Activated naive CD8-positive, alpha-beta T cell treated with anti-CD3 and anti-CD28 coated beads, Interleukin-2, amount 50 U/mL, for 16 hours (primary cell): Measurements from ENCODE around the gene RAB3A.
"Not testable (repeated sequence)": the region's sequence is repeated elsewhere in the genome, so short reads cannot be mapped to it uniquely, and the experiment has no call there.

Experiments used
- DNase-seq: peaks from one replicate; pipeline ENCODE4 v3.0.0-alpha.2; 2020; ENCODE audit warnings: low read depth, low spot score

RAB3A gene

GRCh38 chr19:18168673-18169381, 35.0 kb downstream of the RAB3A start:
- no peak for DNase-seq

GRCh38 chr19:18167975-18168645, 35.7 kb downstream of the RAB3A start:
- DNase-seq, result peak; percentile 28

GRCh38 chr19:18167011-18167410, 36.8 kb downstream of the RAB3A start:
- DNase-seq, result no peak

DNA sequence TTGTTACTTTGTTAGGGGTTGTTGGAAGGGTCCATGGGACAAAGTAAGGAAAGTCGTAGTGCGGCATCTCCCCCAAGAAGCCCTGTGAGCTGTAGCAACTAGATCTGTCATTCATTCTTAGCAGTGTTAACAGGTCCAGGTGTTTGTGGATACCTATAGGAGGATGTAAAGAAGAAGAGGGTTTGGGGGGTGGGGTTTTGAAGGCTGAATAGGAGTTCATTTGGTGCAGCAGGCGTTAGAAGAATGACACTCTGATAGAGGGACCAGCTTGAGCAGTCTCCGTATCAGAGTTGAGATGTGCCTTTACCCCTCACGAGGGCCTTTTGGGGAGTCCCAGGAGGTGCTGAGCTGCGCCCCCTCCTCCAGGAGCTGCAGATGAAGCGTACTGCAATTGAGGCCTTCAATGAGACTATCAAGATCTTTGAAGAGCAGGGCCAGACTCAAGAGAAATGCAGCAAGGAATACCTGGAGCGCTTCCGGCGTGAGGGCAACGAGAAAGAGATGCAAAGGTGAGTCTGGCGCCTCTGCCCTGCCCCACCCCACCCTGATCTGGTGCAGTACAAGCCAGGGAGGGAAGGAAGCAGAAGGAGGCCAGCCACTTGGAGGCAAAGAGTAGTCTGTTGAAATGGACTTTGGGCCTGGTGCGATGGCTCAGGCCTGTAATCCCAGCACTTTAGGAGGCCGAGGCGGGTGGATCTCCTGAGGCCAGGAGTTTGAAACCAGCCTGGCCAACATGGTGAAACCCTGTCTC, 37.9 kb downstream of the RAB3A start:
- DNase-seq, result no peak

DNA sequence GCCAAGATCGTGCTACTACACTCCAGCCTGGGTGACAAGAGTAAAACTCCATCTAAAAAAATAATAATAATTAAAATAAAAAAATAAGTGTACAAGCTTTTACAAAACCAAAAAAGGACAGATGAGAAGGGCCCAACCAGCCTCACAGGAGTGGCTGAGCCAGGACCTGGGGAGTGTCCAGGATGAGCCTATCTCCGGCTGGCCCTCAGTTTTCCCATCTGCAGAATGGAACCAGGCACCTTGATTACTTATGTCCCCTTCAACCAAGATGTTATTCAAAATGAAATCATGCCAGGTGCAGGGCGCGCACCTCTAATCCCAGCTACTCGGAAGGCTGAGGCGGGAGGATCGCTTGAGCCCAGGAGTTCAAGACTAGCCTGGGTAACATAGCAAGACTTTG, 39.8 kb downstream of the RAB3A start:
- no peak for DNase-seq

- no peak for DNase-seq
These were observed 42.2 kb downstream of the RAB3A start for GRCh38 chr19:18161636-18162002.

GRCh38 chr19:18160971-18161635, 42.7 kb downstream of the RAB3A start:
- DNase-seq, result peak; percentile 52

DNA sequence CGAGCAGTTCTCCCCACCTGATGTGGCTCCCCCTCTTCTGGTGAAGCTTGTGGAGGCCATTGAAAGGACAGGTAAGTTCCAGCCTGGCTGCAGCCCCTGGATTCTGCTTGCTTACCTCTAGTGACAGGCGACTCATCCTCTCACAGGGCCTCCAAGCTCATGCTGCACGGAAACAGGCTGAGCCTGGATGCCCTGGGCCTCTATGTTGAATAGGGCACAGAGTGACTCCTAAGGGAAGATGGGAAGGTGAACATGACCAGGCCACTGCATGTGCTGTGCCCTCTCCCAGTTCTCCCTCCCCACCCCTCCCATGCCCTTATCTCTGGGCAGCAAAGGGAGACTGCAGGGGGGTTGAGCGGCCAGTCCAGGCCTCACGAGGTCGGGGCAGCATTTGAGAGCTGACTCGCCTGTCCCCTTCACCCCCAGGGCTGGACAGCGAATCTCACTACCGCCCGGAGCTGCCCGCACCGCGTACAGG, 43.3 kb downstream of the RAB3A start:
- DNase-seq, result no peak

GRCh38 chr19:18159810-18160209, 44.0 kb downstream of the RAB3A start:
- DNase-seq, result no peak

DNA sequence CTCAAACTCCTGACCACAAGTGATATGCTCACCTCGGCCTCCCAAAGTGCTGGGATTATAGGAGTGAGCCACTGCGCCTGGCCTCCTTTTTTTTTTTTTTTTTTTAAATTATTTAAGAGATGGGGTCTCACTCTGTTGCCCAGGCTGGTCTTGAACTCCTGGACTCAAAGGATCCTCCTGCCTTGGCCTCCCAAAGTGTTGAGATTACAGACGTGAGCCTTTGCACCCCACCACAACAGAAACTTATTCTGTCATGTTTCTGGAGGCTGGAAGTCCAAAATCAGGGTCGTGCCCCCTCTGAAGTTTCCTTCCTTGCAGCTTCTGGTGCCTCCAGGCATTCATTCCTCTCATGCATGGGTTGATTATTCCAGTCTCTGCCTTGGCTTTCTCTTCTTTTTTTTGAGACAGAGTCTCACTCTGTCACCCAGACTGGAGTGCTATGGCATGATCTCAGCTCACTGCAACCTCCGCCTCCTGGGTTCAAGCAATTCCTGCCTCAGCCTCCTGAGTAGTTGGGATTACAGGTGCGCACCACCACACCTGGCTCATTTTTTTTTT, 44.7 kb downstream of the RAB3A start:
- DNase-seq, result not testable (repeated sequence)

DNA sequence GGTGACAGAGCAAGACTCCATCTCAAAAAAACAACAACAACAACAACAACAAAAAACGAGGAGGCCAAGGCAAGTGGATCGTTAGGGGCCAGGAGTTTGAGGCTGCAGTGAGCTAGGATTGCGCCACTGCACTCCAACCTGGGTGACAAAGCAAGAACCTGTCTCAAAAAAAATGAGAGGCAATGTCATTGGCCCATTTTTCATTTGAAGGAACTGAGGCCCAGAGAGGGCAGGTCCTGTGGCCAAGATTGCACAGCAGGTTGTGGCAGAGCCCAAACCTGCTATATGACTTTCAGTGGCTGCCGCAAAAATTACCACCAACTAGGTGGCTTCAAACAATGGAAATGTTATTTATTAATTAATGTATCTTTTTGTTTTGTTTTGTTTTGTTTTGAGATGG, 45.4 kb downstream of the RAB3A start:
- no peak for DNase-seq

- DNase-seq, result no peak
These were observed 46.3 kb downstream of the RAB3A start for GRCh38 chr19:18157465-18158063.

GRCh38 chr19:18156841-18157464, 46.9 kb downstream of the RAB3A start:
- no peak for DNase-seq

GRCh38 chr19:18156268-18156667, 47.6 kb downstream of the RAB3A start:
- DNase-seq, result no peak

DNA sequence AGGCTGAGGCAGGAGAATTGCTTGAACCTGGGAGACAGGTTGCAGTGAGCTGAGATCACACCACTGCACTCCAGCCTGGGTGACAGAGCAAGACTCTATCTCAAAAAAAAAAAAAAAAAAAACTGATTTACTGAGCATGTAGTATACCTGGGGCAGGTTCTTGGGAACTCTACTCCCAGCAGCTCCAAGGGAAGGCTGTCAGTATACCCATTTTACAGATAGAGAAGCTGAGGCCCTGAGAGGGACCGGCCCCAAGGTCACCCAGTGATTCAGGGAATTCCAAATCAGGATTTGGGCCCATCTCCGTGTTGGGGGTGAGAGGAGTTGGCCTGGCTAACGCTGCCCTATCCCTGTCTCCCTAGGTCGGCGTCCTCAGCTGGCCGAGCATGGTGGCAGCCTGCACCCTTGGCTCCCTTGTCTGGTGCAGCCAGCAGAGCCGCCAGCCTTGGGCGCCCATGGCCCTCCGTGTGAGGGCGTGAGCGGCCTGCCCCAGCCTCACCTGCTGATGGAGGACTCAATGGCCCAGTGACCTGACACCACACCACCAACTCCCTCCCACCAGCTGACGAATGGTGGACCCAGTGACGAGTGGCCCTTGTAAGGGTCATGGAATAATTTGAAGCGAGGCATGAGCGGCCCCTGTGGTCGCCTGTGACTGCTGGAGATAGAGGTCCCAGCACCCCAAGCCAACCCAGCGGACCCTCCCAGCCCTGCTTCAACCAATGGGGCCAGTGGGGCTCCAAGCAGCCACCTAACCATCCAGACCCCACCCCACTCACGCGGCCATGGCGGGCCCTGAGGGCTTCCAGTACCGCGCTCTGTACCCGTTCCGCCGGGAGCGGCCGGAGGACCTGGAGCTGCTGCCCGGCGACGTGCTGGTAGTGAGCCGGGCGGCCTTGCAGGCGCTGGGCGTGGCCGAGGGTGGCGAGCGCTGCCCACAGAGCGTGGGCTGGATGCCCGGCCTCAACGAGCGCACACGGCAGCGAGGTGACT, 48.5 kb downstream of the RAB3A start:
- no peak for DNase-seq

DNA sequence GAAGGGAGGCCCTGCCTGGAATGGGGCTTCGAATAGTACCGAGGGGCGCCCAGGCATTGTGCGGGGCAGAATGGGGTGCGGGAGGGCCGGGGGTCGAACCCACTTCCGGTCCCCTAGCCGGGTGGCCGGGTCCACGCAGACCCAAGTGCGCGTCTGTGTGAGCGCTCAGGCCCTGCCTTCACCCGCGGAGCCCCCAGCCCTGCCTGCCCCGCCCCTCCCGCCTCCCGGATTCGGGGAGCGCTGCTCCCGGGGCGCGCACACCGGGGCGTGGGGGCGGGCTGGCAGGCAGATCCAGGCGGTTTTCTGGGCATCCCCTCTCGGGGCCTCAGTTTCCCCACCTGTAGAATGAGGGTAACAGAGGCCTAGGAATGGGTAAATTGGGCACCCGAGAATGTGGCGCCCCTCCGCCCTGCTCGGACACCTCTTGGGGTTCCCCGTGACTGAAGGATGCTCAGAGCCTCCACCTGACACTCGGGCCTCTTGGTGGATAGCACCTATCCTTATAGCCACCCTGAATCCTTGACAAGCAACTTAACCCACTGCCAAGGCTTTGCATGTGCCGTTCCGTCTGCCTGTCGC, 50.2 kb downstream of the RAB3A start:
- DNase-seq, result no peak

- peak; percentile 99 for DNase-seq
These were observed 50.9 kb downstream of the RAB3A start, which contains the start of gene PIK3R2 for GRCh38 chr19:18152817-18153555. TSS of gene PIK3R2 (plus strand) at chr19:18153163. CDS start at chr19:18155880, 2,717 bp downstream.

- peak; percentile 94 for DNase-seq
These were observed 51.4 kb downstream of the RAB3A start for GRCh38 chr19:18152442-18152816.
